22Rv1 (cell line): ENCODE measurements around the gene KCNIP1.
A peak's percentile ranks its signal among the peaks of the same experiment; 100 is the strongest.

Experiments
- ZFX ChIP-seq: fragments of 450-650 bp; IDR thresholded peaks from 2 replicates; pipeline ENCODE4 v1.6.1; 2017; ENCODE audit warnings: antibody characterized with exemption, borderline replicate concordance
- TF ChIP-seq, protein P1 (sequence below): fragments of 450-650 bp; IDR thresholded peaks from 2 replicates; pipeline ENCODE4 v1.5.1; 2017; ENCODE audit warnings: mild to moderate bottlenecking

DNA sequence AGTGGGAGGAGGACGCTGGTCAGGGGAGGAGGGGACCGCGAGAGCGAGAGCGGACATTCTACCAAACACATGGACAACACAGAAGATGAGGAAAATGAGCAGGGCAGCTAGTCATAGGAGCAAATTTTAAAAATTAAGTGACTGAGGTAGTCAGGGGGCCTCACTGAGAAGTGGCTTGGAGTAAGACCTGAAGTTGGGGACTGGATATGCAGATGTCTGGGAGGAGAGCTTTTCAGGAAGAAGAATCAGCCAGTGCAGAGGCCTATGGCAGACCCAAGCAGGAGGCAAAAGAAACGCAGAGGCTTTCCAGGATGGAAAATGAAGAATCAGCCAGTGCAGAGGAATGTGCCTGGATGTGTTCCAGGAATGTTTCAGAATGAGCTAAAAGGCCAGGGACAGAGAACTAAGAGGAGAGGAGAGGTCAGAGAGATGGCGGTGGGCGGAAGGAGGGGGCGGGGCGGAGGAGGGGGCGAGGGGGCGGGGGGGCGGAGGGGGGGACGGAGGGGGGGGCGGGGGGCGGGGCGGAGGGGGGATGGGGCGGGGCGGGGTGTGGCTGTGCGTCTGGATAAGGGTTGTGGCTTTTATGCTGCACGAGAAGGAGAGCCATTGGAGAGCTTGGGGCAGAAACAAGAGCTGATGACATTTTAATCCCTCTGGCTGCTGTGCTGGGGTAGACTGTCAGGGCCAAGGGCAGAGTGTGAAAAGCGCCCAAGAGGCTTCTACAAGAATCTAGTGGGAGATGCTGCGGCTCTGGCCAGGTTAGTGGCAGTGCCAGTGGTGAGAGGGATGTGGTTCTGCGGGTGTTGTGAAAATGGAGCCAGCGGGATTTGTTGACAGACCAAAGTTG is 129.6 kb downstream of the KCNIP1 start:
- TF ChIP-seq, protein P1, sequence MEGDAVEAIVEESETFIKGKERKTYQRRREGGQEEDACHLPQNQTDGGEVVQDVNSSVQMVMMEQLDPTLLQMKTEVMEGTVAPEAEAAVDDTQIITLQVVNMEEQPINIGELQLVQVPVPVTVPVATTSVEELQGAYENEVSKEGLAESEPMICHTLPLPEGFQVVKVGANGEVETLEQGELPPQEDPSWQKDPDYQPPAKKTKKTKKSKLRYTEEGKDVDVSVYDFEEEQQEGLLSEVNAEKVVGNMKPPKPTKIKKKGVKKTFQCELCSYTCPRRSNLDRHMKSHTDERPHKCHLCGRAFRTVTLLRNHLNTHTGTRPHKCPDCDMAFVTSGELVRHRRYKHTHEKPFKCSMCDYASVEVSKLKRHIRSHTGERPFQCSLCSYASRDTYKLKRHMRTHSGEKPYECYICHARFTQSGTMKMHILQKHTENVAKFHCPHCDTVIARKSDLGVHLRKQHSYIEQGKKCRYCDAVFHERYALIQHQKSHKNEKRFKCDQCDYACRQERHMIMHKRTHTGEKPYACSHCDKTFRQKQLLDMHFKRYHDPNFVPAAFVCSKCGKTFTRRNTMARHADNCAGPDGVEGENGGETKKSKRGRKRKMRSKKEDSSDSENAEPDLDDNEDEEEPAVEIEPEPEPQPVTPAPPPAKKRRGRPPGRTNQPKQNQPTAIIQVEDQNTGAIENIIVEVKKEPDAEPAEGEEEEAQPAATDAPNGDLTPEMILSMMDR, result peak; percentile 56
- TF ChIP-seq ZFX, result no peak
